ENCODE results near the gene UACA. TPM values are rescaled to one million over a fixed set of nuclear protein-coding genes. Genes with fewer than 3 reads are reported as not detected.

UACA gene
- total RNA-seq, 2 experiments from 2014 or later, result 2.2 to 3.3 TPM

- ChIA-PET CTCF (no interaction called here), POLR2A (no interaction called here)
- H3K4me3 Mint-ChIP-seq, result no peak overlapping the region
- H3K4me1 Mint-ChIP-seq (ENCODE audit: low read depth), result no peaks in the 10 kb centered on the region
- no peaks in the 10 kb centered on the region for H3K36me3 Mint-ChIP-seq (ENCODE audit: low read depth)
- H3K27me3 Mint-ChIP-seq (ENCODE audit: low read depth), result peaks cover 46% of the 10 kb centered on the region
- DNase-seq (no peak), ATAC-seq (no peak)
- no peaks in the 10 kb centered on the region for H3K9me3 Mint-ChIP-seq (ENCODE audit: insufficient read depth)
- no peak overlapping the region for H3K27ac Mint-ChIP-seq
Measured at GRCh38 chr15:70646169-70646568, 117.2 kb downstream of the UACA start.

GRCh38 chr15:70643783-70644125 lies 119.6 kb downstream of the UACA start:
- ChIA-PET CTCF (interaction anchor here (1.3 kb wide), 1 partner anchor 30 kb away, joined by 4 read pairs; no protein-coding TSS in a partner anchor), POLR2A (no interaction called here)
- Mint-ChIP-seq H3K27ac (no peak overlapping the region), H3K9me3 (ENCODE audit: insufficient read depth) (no peaks in the 10 kb centered on the region), H3K4me1 (ENCODE audit: low read depth) (no peaks in the 10 kb centered on the region), H3K27me3 (ENCODE audit: low read depth) (peaks cover 40% of the 10 kb centered on the region), H3K4me3 (no peak overlapping the region), H3K36me3 (ENCODE audit: low read depth) (no peaks in the 10 kb centered on the region)
- DNase-seq, result no peak
- no peak for ATAC-seq

GRCh38 chr15:70643106-70643782 lies 120.1 kb downstream of the UACA start:
- CTCF ChIA-PET, result interaction anchor here (1.3 to 1.7 kb wide), 2 partner anchors 24 to 30 kb away, joined by 4 to 6 read pairs; no protein-coding TSS in a partner anchor

GRCh38 chr15:70636540-70637165 lies 126.7 kb downstream of the UACA start:
- no peak for DNase-seq
- H3K36me3 Mint-ChIP-seq (ENCODE audit: low read depth), result no peaks in the 10 kb centered on the region
- no peak for ATAC-seq
- POLR2A ChIA-PET, result no interaction called here
- H3K27ac Mint-ChIP-seq, result no peak overlapping the region
- H3K27me3 Mint-ChIP-seq (ENCODE audit: low read depth), result peaks cover 24% of the 10 kb centered on the region
- no peak overlapping the region for H3K4me3 Mint-ChIP-seq
- H3K9me3 Mint-ChIP-seq (ENCODE audit: insufficient read depth), result no peaks in the 10 kb centered on the region
- CTCF ChIA-PET, result interaction anchor here (1.0 to 1.2 kb wide), 2 partner anchors 86 to 1127 kb away, joined by 3 read pairs; no protein-coding TSS in a partner anchor
- H3K4me1 Mint-ChIP-seq (ENCODE audit: low read depth), result peaks cover 19% of the 10 kb centered on the region

More at GRCh38 chr15:70643106-70643782, 120.1 kb downstream of the UACA start:
- DNase-seq (no peak), ATAC-seq (no peak)
- POLR2A ChIA-PET, result no interaction called here
- no peak overlapping the region for H3K4me3 Mint-ChIP-seq
- H3K27me3 Mint-ChIP-seq (ENCODE audit: low read depth), result peaks cover 43% of the 10 kb centered on the region
- H3K36me3 Mint-ChIP-seq (ENCODE audit: low read depth), result no peaks in the 10 kb centered on the region
- no peaks in the 10 kb centered on the region for H3K4me1 Mint-ChIP-seq (ENCODE audit: low read depth)
- no peak overlapping the region for H3K27ac Mint-ChIP-seq
- no peaks in the 10 kb centered on the region for H3K9me3 Mint-ChIP-seq (ENCODE audit: insufficient read depth)

GRCh38 chr15:70635895-70636294 lies 127.5 kb downstream of the UACA start:
- ATAC-seq (no peak), DNase-seq (no peak)
- Mint-ChIP-seq H3K4me3 (no peak overlapping the region), H3K27ac (no peak overlapping the region), H3K4me1 (ENCODE audit: low read depth) (peaks cover 19% of the 10 kb centered on the region), H3K9me3 (ENCODE audit: insufficient read depth) (no peaks in the 10 kb centered on the region), H3K27me3 (ENCODE audit: low read depth) (peaks cover 28% of the 10 kb centered on the region), H3K36me3 (ENCODE audit: low read depth) (no peaks in the 10 kb centered on the region)
- ChIA-PET POLR2A (no interaction called here), CTCF (no interaction called here)

- Mint-ChIP-seq H3K9me3 (ENCODE audit: insufficient read depth) (no peaks in the 10 kb centered on the region), H3K27ac (no peak overlapping the region), H3K4me3 (no peak overlapping the region), H3K36me3 (ENCODE audit: low read depth) (no peaks in the 10 kb centered on the region), H3K27me3 (ENCODE audit: low read depth) (peaks cover 26% of the 10 kb centered on the region), H3K4me1 (ENCODE audit: low read depth) (peaks cover 19% of the 10 kb centered on the region)
- ChIA-PET POLR2A (no interaction called here), CTCF (no interaction called here)
- no peak for DNase-seq
- ATAC-seq, result no peak
Measured at GRCh38 chr15:70633991-70634390, 129.4 kb downstream of the UACA start.

- ATAC-seq (no peak), DNase-seq (no peak)
- Mint-ChIP-seq H3K27ac (no peak overlapping the region), H3K4me1 (ENCODE audit: low read depth) (peaks cover 20% of the 10 kb centered on the region), H3K36me3 (ENCODE audit: low read depth) (no peaks in the 10 kb centered on the region), H3K4me3 (no peak overlapping the region), H3K27me3 (ENCODE audit: low read depth) (peaks cover 25% of the 10 kb centered on the region), H3K9me3 (ENCODE audit: insufficient read depth) (no peaks in the 10 kb centered on the region)
- CTCF ChIA-PET, result interaction anchor here (1.0 kb wide), 1 partner anchor 179 kb away, joined by 3 read pairs; no protein-coding TSS in a partner anchor
- POLR2A ChIA-PET, result no interaction called here
Measured at GRCh38 chr15:70633103-70633831, 130.1 kb downstream of the UACA start.

- Mint-ChIP-seq H3K27me3 (ENCODE audit: low read depth) (peaks cover 24% of the 10 kb centered on the region), H3K9me3 (ENCODE audit: insufficient read depth) (no peaks in the 10 kb centered on the region), H3K4me3 (no peak overlapping the region), H3K27ac (no peak overlapping the region), H3K4me1 (ENCODE audit: low read depth) (peaks cover 23% of the 10 kb centered on the region), H3K36me3 (ENCODE audit: low read depth) (no peaks in the 10 kb centered on the region)
- ChIA-PET CTCF (interaction anchor here (1.0 kb wide), 1 partner anchor 179 kb away, joined by 3 read pairs; no protein-coding TSS in a partner anchor), POLR2A (no interaction called here)
- ATAC-seq, result no peak
- no peak for DNase-seq
Measured at GRCh38 chr15:70632491-70633102, 130.8 kb downstream of the UACA start.

GRCh38 chr15:70632079-70632478 lies 131.3 kb downstream of the UACA start:
- CTCF ChIA-PET, result interaction anchor here (0.7 to 1.0 kb wide), 2 partner anchors 15 to 180 kb away, joined by 3 read pairs; no protein-coding TSS in a partner anchor
- H3K27me3 Mint-ChIP-seq (ENCODE audit: low read depth), result peaks cover 24% of the 10 kb centered on the region
- no peak for ATAC-seq
- no peak for DNase-seq
- no peaks in the 10 kb centered on the region for H3K36me3 Mint-ChIP-seq (ENCODE audit: low read depth)
- POLR2A ChIA-PET, result no interaction called here
- H3K27ac Mint-ChIP-seq, result no peak overlapping the region
- peaks cover 23% of the 10 kb centered on the region for H3K4me1 Mint-ChIP-seq (ENCODE audit: low read depth)
- no peak overlapping the region for H3K4me3 Mint-ChIP-seq
- no peaks in the 10 kb centered on the region for H3K9me3 Mint-ChIP-seq (ENCODE audit: insufficient read depth)

- DNase-seq, result no peak
- no peaks in the 10 kb centered on the region for H3K36me3 Mint-ChIP-seq (ENCODE audit: low read depth)
- no peak for ATAC-seq
- ChIA-PET CTCF (no interaction called here), POLR2A (no interaction called here)
- H3K4me1 Mint-ChIP-seq (ENCODE audit: low read depth), result peaks cover 20% of the 10 kb centered on the region
- H3K27ac Mint-ChIP-seq, result no peak overlapping the region
- H3K4me3 Mint-ChIP-seq, result no peak overlapping the region
- H3K9me3 Mint-ChIP-seq (ENCODE audit: insufficient read depth), result no peaks in the 10 kb centered on the region
- H3K27me3 Mint-ChIP-seq (ENCODE audit: low read depth), result peaks cover 26% of the 10 kb centered on the region
Measured at GRCh38 chr15:70629735-70630273, 133.6 kb downstream of the UACA start.

- Mint-ChIP-seq H3K4me1 (ENCODE audit: low read depth) (peaks cover 20% of the 10 kb centered on the region), H3K36me3 (ENCODE audit: low read depth) (peaks cover 3% of the 10 kb centered on the region), H3K9me3 (ENCODE audit: insufficient read depth) (no peaks in the 10 kb centered on the region), H3K4me3 (no peak overlapping the region), H3K27me3 (ENCODE audit: low read depth) (peaks cover 29% of the 10 kb centered on the region), H3K27ac (no peak overlapping the region)
- DNase-seq (no peak), ATAC-seq (no peak)
- ChIA-PET CTCF (interaction anchor here (1.0 kb wide), 1 partner anchor 13 kb away, joined by 3 read pairs; no protein-coding TSS in a partner anchor), POLR2A (no interaction called here)
Measured at GRCh38 chr15:70628549-70628896, 134.8 kb downstream of the UACA start.

Data from activated CD8-positive, alpha-beta T cell treated with anti-CD3 and anti-CD28 coated beads, Interleukin-2, amount 10 ng/mL, durations not matched to agents 7 days and 5 days (primary cell).